HepG2 (cell line): Measurements from ENCODE around the gene DOCK1. TPM values are rescaled to one million over a fixed set of nuclear protein-coding genes. Genes with fewer than 3 reads are reported as not detected.

Source experiments
- ATAC-seq: fragments of 200-7000 bp; cut with Tn5 transposase; 3 replicates; pipeline ENCODE4 v1.9.1; 2020; ENCODE audit warnings: mild to moderate bottlenecking, moderate library complexity
- BruUV-seq: library from RNA; stranded (reverse); fragments of 400-500 nt; replicated peaks from 2 replicates; lab custom pipeline; 2021; lab: Mats Ljungman, UMichigan
- CTCF ChIA-PET: fragments of 300-600 bp; formaldehyde crosslinking; extraction: SDS; loops from one replicate; lab custom pipeline; 2021; ENCODE audit warnings: low total read pairs, inconsistent platforms, low intra/inter-chr PET ratio; lab: Yijun Ruan, JAX
- POLR2A ChIA-PET: fragments of 350-600 bp; sonication (Branson Sonifier 250); formaldehyde crosslinking; loops from one replicate; lab custom pipeline; 2020; ENCODE audit warnings: antibody characterized with exemption, inconsistent platforms; lab: Yijun Ruan, JAX
- DNase-seq: peaks from one replicate; pipeline ENCODE4 v3.0.0-alpha.2; 2015; ENCODE audit warnings: low spot score
- FAIRE-seq: peaks from 3 replicates; lab custom pipeline; 2011; peaks lifted over from hg19 to GRCh38; lab: Jason Lieb, UNC
- H2AFZ ChIP-seq: one replicate; pipeline ENCODE4 v1.6.1; 2011; ENCODE audit warnings: low read length, inconsistent platforms
- H3K27ac ChIP-seq: fragments of 300-600 bp; 3 replicates; pipeline ENCODE4 v1.8.0; 2011; ENCODE audit warnings: mixed run types, mild to moderate bottlenecking, mixed read lengths, low read length, inconsistent platforms; ENCODE audit not compliant: insufficient read depth; ENCODE audit errors: extremely low read length
- H3K27me3 ChIP-seq, 2 experiments: fragments of 200-600 bp in 1 of 2; 2 replicates in 1 of 2; 3 replicates in 1 of 2; pipeline versions ENCODE4 v1.6.0 to v1.8.0; 2011; ENCODE audit warnings: low read length in 2 of 2, mild to moderate bottlenecking in 2 of 2, moderate library complexity in 2 of 2, inconsistent platforms in 1 of 2; ENCODE audit not compliant: insufficient read depth in 2 of 2, control insufficient read depth in 1 of 2
- H3K36me3 ChIP-seq, 2 experiments: fragments of 200-600 bp in 1 of 2; replicated peaks in 1 of 2; 2 replicates in 1 of 2; 3 replicates in 1 of 2; pipeline versions ENCODE4 v1.5.1 to v1.8.0; 2011; ENCODE audit warnings: low read length in 2 of 2, inconsistent platforms in 1 of 2; ENCODE audit not compliant: insufficient read depth in 2 of 2, control insufficient read depth in 1 of 2
- H3K4me1 ChIP-seq: 2 replicates; pipeline ENCODE4 v1.5.1; 2012; ENCODE audit warnings: low read length, inconsistent platforms; ENCODE audit not compliant: insufficient read depth
- H3K4me2 ChIP-seq: 2 replicates; pipeline ENCODE4 v1.6.0; 2011; ENCODE audit warnings: low read depth, low read length, inconsistent platforms
- H3K4me3 ChIP-seq, 3 experiments: fragments of 200-600 bp in 1 of 3; sonication (generic), shearing (Covaris generic) in 1 of 3; replicated peaks in 1 of 3; 2 replicates each; pipeline ENCODE4 v1.5.1; 2011 to 2016; ENCODE audit warnings: low read length in 3 of 3, inconsistent platforms in 2 of 3, low read depth in 2 of 3, mild to moderate bottlenecking in 2 of 3, control low read depth in 1 of 3, mixed read lengths in 1 of 3; ENCODE audit not compliant: insufficient read depth in 1 of 3
- H3K79me2 ChIP-seq: one replicate; pipeline ENCODE4 v1.6.1; 2011; ENCODE audit warnings: low read length, inconsistent platforms; ENCODE audit not compliant: insufficient read depth
- H3K9ac ChIP-seq: 2 replicates; pipeline ENCODE4 v1.6.0; 2011; ENCODE audit warnings: mild to moderate bottlenecking, low read depth, low read length, inconsistent platforms; ENCODE audit not compliant: insufficient read depth
- H3K9me3 ChIP-seq: 2 replicates; pipeline ENCODE4 v1.5.1; 2012; ENCODE audit warnings: mild to moderate bottlenecking, low read length
- H4K20me1 ChIP-seq: 2 replicates; pipeline ENCODE4 v1.6.0; 2011; ENCODE audit warnings: inconsistent platforms, mild to moderate bottlenecking, low read length, moderate library complexity; ENCODE audit not compliant: insufficient read depth
- MLXIP ChIP-seq: sonication (generic); formaldehyde crosslinking; IDR thresholded peaks from 2 replicates; pipeline ENCODE4 v1.9.0; 2021; ENCODE audit warnings: missing genetic modification reagents, borderline replicate concordance
- RNF2 ChIP-seq: fragments of 450-650 bp; conservative IDR thresholded peaks from 2 replicates; pipeline ENCODE4 v1.6.1; 2016; ENCODE audit warnings: low read depth
- SAFB2 ChIP-seq: sonication (generic); formaldehyde crosslinking; IDR thresholded peaks from 2 replicates; pipeline ENCODE4 v1.5.1; 2020; ENCODE audit warnings: missing genetic modification reagents, low read depth, mild to moderate bottlenecking, borderline replicate concordance
- SMARCC2 ChIP-seq: fragments of 450-650 bp; IDR thresholded peaks from 2 replicates; pipeline ENCODE4 v1.6.1; 2017; ENCODE audit warnings: antibody characterized with exemption, mild to moderate bottlenecking
- SMARCE1 ChIP-seq: fragments of 450-650 bp; IDR thresholded peaks from 2 replicates; pipeline ENCODE4 v1.6.1; 2017; ENCODE audit warnings: borderline replicate concordance
- SOX13 ChIP-seq, 3 experiments: fragments of 450-650 bp in 1 of 3; sonication (generic) in 1 of 3; formaldehyde crosslinking in 1 of 3; IDR thresholded peaks in 2 of 3; conservative IDR thresholded peaks in 1 of 3; 2 replicates each; pipeline versions ENCODE4 v1.5.0 to v1.6.1; 2016 to 2020; ENCODE audit warnings: antibody characterized with exemption in 1 of 3, mild to moderate bottlenecking in 1 of 3, missing compliant biosample characterization in 1 of 3, missing genetic modification reagents in 1 of 3, moderate library complexity in 1 of 3
- SRSF4 ChIP-seq: fragments of 200-400 bp; formaldehyde crosslinking; IDR thresholded peaks from one replicate; pipeline ENCODE4 v1.6.1; 2018; ENCODE audit warnings: mild to moderate bottlenecking, low read depth, low read length, moderate library complexity; ENCODE audit not compliant: poor library complexity, severe bottlenecking
- SRY ChIP-seq: sonication (generic); formaldehyde crosslinking; IDR thresholded peaks from 2 replicates; pipeline ENCODE4 v1.8.0; 2022; ENCODE audit warnings: mild to moderate bottlenecking, missing genetic modification reagents
- TARDBP ChIP-seq: sonication (generic); formaldehyde crosslinking; IDR thresholded peaks from 2 replicates; pipeline ENCODE4 v1.8.0; 2022; ENCODE audit warnings: mild to moderate bottlenecking, missing genetic modification reagents
- ZBTB10 ChIP-seq: sonication (generic); formaldehyde crosslinking; IDR thresholded peaks from 2 replicates; pipeline ENCODE4 v1.4.0; 2020; ENCODE audit warnings: missing genetic modification reagents, borderline replicate concordance
- ZBTB49 ChIP-seq: sonication (generic); formaldehyde crosslinking; IDR thresholded peaks from 2 replicates; pipeline ENCODE4 v1.4.0; 2020; ENCODE audit warnings: missing genetic modification reagents, borderline replicate concordance
- ZNF354B ChIP-seq: sonication (generic); formaldehyde crosslinking; IDR thresholded peaks from 2 replicates; pipeline ENCODE4 v1.8.0; 2022; ENCODE audit warnings: mild to moderate bottlenecking, missing genetic modification reagents
- ZNF660 ChIP-seq: sonication (generic); formaldehyde crosslinking; IDR thresholded peaks from 2 replicates; pipeline ENCODE4 v1.5.1; 2020; ENCODE audit warnings: mild to moderate bottlenecking, low read depth, missing genetic modification reagents, borderline replicate concordance
- ZNF773 ChIP-seq: sonication (generic); formaldehyde crosslinking; IDR thresholded peaks from 2 replicates; pipeline ENCODE4 v1.4.0; 2020; ENCODE audit warnings: missing genetic modification reagents, borderline replicate concordance
- WGBS: methylation state at CpG from one replicate; pipeline ENCODE4 v1.1.6; 2017; ENCODE audit warnings: low lambda C conversion rate; 5-methylcytosine and 5-hydroxymethylcytosine counted together
- in situ Hi-C: cut with HindIII; loops from 2 replicates; pipeline ENCODE4 v1.10.0; 2017; ENCODE audit warnings: low pct_unique_long_range_greater_than_20kb; ENCODE audit not compliant: extremely low pct_ligation_motif_present
- intact Hi-C: fragments of 100-400 bp; cut with micrococcal nuclease; formaldehyde crosslinking; loops from one replicate; pipeline ENCODE4 v1.10.0; 2022; ENCODE audit not compliant: unreplicated experiment
- polyA plus RNA-seq, 8 experiments: library from polyadenylated mRNA; depleted of rRNA in 3 of 8; stranded (reverse) in 7 of 8; unstranded in 1 of 8; fragments of >200 nt; fragmentation: Illumina TruSeq in 4 of 8; extraction: Trizol in 4 of 8; gene quantifications; 2 replicates each; pipeline versions ENCODE4 v1.2.1 to v1.2.3, GENCODE V29; 2011 to 2016; ENCODE audit warnings: low read depth in 4 of 8, missing spikeins in 1 of 8, mixed read lengths in 1 of 8; ENCODE audit not compliant: insufficient read depth in 1 of 8
- total RNA-seq, 5 experiments: library from RNA; depleted of rRNA; stranded (reverse); fragments of >200 nt; fragmentation: Illumina TruSeq; extraction: Trizol; gene quantifications; 2 replicates each; pipeline ENCODE4 v1.2.3, GENCODE V29; 2016; ENCODE audit warnings: low read depth in 1 of 5
- TF ChIP-seq, protein P1 (sequence below): IDR thresholded peaks from 2 replicates; pipeline ENCODE4 v1.6.1; 2016; ENCODE audit warnings: mild to moderate bottlenecking

Gene DOCK1
- total and polyA plus RNA-seq, 2 of the 13 experiments (the other 11 are each of a cell fraction or from before 2014, with no cell fraction given) = 8.3 to 25.5 TPM

DNA sequence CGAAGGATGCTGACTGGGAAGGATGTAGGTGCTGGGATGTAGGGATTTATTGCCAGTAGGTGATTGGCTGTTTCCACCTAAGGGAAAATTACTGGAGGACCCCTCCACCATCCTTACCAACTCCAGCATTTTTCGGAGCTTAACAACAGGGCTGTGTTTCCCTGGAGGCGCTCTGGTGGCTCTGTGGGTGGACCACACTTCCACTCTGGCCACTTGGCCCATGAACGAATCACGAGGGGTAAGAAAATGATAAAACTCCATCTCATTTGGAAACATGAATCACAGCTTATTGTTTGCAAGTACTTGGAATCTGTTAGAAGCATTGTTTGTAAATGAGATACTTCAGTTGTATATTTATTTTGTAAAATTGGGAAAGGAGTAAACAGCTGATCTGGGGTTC, 3.0 kb downstream of the DOCK1 start:
- peaks cover 40% of the 10 kb centered on the region for H3K4me1 ChIP-seq
- no peak overlapping the region for H3K9ac ChIP-seq
- H3K4me2 ChIP-seq = no peak overlapping the region
- no peaks in the 10 kb centered on the region; the same call in 1 of the 2 replicates for H4K20me1 ChIP-seq
- ChIA-PET CTCF (no interaction called here), POLR2A (no interaction called here)
- DNase-seq (no peak), FAIRE-seq (no peak), ATAC-seq (no peak)
- intact Hi-C loops (no loop called here), in situ Hi-C loops (no loop called here)
- no peak overlapping the region for H2AFZ ChIP-seq
- peaks cover 59% of the 10 kb centered on the region for H3K79me2 ChIP-seq
- WGBS = 100% methylated on average over 5 of the region's 5 CpGs
- no peak overlapping the region for H3K27ac ChIP-seq
- BruUV-seq = no TSS peak
- no peaks in the 10 kb centered on the region for H3K27me3 ChIP-seq
- no peak overlapping the region for H3K4me3 ChIP-seq
- H3K9me3 ChIP-seq = no peaks in the 10 kb centered on the region
- H3K36me3 ChIP-seq = no peaks in the 10 kb centered on the region
- TF ChIP-seq ZBTB10 = no peak
- no peak for TF ChIP-seq SAFB2 (CRISPR knock-in tag)
- no peak for TF ChIP-seq ZNF354B (CRISPR knock-in tag)
- TF ChIP-seq ZNF660 = no peak
- TF ChIP-seq SRY = no peak
- TF ChIP-seq SOX13 (IDR thresholded peaks at IDR 0.05) = no peak
- no peak for TF ChIP-seq SOX13 (CRISPR knock-in tag; conservative IDR thresholded peaks at IDR 0.05 in 1 of 2, IDR thresholded peaks at IDR 0.05 in 1 of 2)
- no peak for TF ChIP-seq SMARCC2
- TF ChIP-seq SRSF4 = no peak
- TF ChIP-seq SMARCE1 = no peak
- no peak for TF ChIP-seq ZNF773 (CRISPR knock-in tag)
- TF ChIP-seq, protein P1, sequence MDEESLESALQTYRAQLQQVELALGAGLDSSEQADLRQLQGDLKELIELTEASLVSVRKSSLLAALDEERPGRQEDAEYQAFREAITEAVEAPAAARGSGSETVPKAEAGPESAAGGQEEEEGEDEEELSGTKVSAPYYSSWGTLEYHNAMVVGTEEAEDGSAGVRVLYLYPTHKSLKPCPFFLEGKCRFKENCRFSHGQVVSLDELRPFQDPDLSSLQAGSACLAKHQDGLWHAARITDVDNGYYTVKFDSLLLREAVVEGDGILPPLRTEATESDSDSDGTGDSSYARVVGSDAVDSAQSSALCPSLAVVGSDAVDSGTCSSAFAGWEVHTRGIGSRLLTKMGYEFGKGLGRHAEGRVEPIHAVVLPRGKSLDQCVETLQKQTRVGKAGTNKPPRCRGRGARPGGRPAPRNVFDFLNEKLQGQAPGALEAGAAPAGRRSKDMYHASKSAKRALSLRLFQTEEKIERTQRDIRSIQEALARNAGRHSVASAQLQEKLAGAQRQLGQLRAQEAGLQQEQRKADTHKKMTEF (CRISPR knock-in tag) = no peak
- TF ChIP-seq ZBTB49 = no peak
- no peak for TF ChIP-seq RNF2
- no peak for TF ChIP-seq MLXIP (CRISPR knock-in tag)
- no peak for TF ChIP-seq TARDBP (CRISPR knock-in tag)
